Motor neuron (in vitro differentiated cells): Measurements from ENCODE around the gene BTBD18. TPM values are rescaled to one million over a fixed set of nuclear protein-coding genes. Genes with fewer than 3 reads are reported as not detected.
A peak's percentile ranks its signal among the peaks of the same experiment; 100 is the strongest.
"Not testable (repeated sequence)": the region's sequence is repeated elsewhere in the genome, so short reads cannot be mapped to it uniquely, and the experiment has no call there.

Experiments
- ATAC-seq, 8 experiments: fragments of 200-7000 bp; cut with Tn5 transposase; replicated peaks in 6 of 8; 2 replicates each; pipeline ENCODE4 v1.8.0; 2021; ENCODE audit warnings: mild to moderate bottlenecking in 8 of 8, moderate library complexity in 8 of 8
- H3K27ac ChIP-seq, 2 donors: fragments of 250-450 bp; sonication (Bioruptor Pico); 2 replicates each; pipeline ENCODE4 v1.9.0; 2021; ENCODE audit warnings: antibody characterized with exemption in 2 of 2, mild to moderate bottlenecking in 2 of 2, moderate library complexity in 1 of 2
- H3K4me1 ChIP-seq, 2 donors: fragments of 250-450 bp; sonication (Bioruptor Pico); replicated peaks in 1 of 2; 2 replicates each; pipeline ENCODE4 v1.6.1; 2021; ENCODE audit warnings: antibody characterized with exemption in 2 of 2, mild to moderate bottlenecking in 2 of 2, moderate library complexity in 1 of 2
- H3K4me3 ChIP-seq, 5 donors: fragments of 250-450 bp; sonication (Bioruptor Pico); 2 replicates each; pipeline ENCODE4 v1.9.0; 2021; ENCODE audit warnings: antibody characterized with exemption in 5 of 5, mild to moderate bottlenecking in 5 of 5, moderate library complexity in 4 of 5
- WGBS, 10 experiments: fragments of 450-650 bp; shearing (Covaris generic); methylation state at CpG; one replicate each; pipeline ENCODE4 v1.0.0; 2022; 5-methylcytosine and 5-hydroxymethylcytosine counted together
- in situ Hi-C, 9 experiments: fragments of 400-800 bp; cut with MboI; loops; one replicate each; pipeline ENCODE4 v1.15.0; 2021; ENCODE audit warnings: low sequenced_read_pairs in 9 of 9, low pct_unique_long_range_greater_than_20kb in 2 of 9; ENCODE audit not compliant: unreplicated experiment in 9 of 9
- total RNA-seq, 8 experiments: library from RNA; unstranded; fragments of 300-600 nt; gene quantifications; 2 replicates each; pipeline versions ENCODE4 v1.2.3 to v1.2.4, GENCODE V29; 2022

Gene BTBD18
- total RNA-seq, 8 experiments from 2014 or later, result 0.46 to 6.1 (median 1.1) TPM

DNA sequence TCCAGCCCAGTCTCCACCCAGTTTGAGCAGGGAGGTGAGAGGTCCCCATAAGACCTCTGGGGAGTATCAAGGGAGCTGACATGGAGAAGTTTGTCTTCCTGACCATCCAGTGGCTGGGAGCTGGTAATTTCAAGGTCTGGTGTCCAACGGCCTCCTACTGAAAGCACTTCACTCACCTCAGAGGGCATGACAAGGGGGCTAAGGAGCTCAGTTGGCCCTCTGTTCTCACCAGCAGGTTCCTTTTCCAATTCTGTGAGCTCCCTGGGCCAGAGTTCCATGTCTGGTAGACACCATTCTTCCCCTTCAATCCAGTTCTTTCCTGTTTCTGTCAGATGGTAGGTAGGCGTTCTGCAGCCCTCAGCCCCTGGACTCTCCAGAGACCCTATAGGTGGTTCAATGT, 7.3 kb downstream of the BTBD18 start:
- peaks cover 10 to 12% of the 10 kb centered on the region in 2 donors for H3K4me1 ChIP-seq
- H3K4me3 ChIP-seq, result no peak overlapping the region
- in situ Hi-C loops, result no loop called here
- ATAC-seq, result no peak
- no peak overlapping the region for H3K27ac ChIP-seq
- WGBS, 10 experiments, result 80 to 100% (median 86%) methylated on average over 1 to 2 of the region's 2 CpGs; no CpG with 5 or more reads in 5 of the 10 experiments

DNA sequence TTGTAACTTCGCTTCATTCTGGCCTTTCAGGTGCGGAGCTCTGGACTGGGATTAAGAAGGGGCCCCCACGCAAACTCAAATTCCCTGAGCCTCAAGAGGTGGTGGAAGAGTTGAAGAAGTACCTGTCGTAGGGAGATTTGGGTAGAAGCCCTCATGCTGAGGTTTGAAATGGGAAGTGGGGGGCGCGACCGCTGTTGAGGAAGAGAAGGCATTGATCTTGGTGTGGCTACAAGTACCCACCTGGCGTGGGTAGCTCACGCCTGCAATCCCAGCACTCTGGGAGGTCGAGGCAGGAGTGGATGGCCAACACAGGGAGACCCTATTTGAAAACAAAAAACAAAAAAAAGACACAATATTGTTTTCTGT, 9.5 kb downstream of the BTBD18 start:
- 0 to 13% (median 0%) methylated on average over 2 to 4 of the region's 10 CpGs; no CpG with 5 or more reads in 2 of the 10 experiments for WGBS, 10 experiments
- H3K27ac ChIP-seq, result peak overlapping the region; percentile 84 to 93
- ATAC-seq, result no peak
- H3K4me1 ChIP-seq, result peaks cover 10 to 12% of the 10 kb centered on the region in 2 donors
- in situ Hi-C loops, result no loop called here
- H3K4me3 ChIP-seq, result peak overlapping the region; percentile 60 to 86 (median 64)

DNA sequence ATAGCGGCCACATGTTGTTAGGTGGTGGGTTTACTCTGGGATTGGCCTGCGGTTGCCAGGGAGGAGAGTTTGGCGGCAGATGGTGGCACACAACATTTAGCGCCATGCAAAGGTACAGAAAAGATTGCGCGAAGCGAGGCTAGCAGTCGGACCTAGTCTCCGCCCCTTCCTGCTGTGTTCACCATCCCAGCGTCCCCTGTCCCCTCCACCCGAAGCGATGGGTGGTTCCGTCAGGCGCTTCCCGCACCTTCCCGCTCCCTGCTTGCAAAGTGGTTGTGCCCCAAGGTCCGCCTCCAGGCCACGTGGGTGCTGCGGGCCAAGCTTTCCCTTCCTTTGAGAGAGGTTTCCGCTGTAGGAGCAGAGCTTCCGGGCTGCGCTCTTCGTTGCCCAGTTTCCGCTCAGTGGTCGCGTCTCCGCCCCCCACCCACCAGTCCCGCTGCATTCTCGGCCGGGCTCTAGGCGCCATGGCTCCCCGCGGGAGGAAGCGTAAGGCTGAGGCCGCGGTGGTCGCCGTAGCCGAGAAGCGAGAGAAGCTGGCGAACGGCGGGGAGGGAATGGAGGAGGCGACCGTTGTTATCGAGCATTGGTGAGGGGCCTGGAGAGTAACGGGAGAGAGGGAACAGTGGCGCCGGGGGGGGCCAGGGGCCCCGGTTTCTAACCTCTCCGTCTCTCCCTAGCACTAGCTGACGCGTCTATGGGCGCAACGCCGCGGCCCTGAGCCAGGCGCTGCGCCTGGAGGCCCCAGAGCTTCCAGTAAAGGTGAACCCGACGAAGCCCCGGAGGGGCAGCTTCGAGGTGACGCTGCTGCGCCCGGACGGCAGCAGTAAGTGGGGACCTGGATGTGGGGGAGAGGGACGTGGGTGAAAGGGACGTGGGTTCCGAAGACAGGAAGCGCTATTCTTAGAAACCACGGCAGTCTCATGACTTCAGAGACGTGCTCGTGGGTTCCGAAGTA, 10.2 kb downstream of the BTBD18 start, which contains the start of gene SELENOH:
Gene SELENOH (plus strand): TSS at position 360 of the 955 bp plus-strand sequence. CDS start 105 bp downstream, at position 465.
- peak within 1 kb of the TSS; percentile 60 to 86 (median 64) for H3K4me3 ChIP-seq
- 0 to 10% (median 0%) methylated on average over 1 to 6 of the region's 75 CpGs; no CpG with 5 or more reads in 4 of the 10 experiments for WGBS, 10 experiments
- peaks cover 10 to 12% of the 10 kb centered on the region in 2 donors for H3K4me1 ChIP-seq
- in situ Hi-C loops, result no loop called here
- peak; percentile 90 to 98 (median 96) for ATAC-seq
- H3K27ac ChIP-seq, result peak within 1 kb of the TSS; percentile 84 to 93

DNA sequence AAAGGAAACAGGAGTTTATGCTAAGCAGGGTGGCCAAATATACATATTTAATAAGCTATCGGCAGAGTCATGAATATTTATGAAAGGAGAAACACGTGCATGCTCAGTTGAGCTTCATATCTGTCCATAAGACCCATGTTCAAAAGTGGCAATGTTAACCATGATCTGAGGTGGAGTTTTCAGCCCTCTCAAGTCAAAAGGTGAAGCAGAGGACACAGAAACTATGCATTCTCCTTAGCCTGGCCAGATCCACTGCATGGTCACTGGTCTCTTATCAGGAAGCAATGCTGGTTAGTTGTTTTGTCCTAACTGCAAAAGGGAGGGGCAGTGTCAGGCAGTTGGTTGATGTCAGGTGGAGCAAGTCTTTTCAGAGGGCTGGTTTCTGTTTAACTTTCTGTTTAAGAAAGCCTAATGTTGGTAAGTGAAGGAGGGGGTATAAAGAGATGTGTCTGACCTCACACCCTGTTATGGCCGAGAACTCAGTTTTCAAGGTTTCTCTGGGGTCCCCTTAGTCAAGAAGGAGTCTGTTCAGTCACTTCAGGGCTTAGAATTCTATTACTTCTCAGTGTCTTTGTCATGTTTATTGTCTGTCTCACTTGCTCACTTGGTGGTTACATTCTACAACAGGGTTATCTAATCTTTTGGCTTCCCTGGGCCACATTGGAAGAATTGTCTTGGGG, 15.9 kb downstream of the BTBD18 start:
- 0 to 100% (median 59%) methylated on average over 1 to 3 of the region's 3 CpGs; no CpG with 5 or more reads in 3 of the 10 experiments for WGBS, 10 experiments
- in situ Hi-C loops, result no loop called here
- ATAC-seq, result peak in 3 of 8 experiments; percentile 62 to 95 (median 74)
- no peak overlapping the region for H3K4me3 ChIP-seq
- peaks cover 4 to 5% of the 10 kb centered on the region in 2 donors for H3K4me1 ChIP-seq
- no peak overlapping the region for H3K27ac ChIP-seq

DNA sequence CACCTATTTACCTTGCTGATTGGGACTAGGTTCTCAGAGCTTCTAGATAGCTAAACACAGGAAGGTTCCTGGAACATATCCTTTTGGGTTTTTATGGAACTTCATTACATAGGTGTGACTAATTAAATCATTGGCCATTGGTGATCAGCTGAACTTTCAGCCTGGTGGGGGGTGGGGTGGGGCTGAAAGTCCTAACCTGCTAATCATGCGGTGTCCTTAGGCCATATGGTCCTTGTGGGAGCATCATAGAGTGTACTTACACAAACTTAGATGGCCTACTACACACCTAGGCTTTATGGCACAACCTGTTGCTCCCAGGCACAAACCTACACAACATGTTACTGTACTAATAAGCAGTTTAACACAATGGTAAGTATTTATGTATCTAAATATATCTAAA, 19.0 kb downstream of the BTBD18 start:
- no peak overlapping the region for H3K4me3 ChIP-seq
- H3K4me1 ChIP-seq, result no peaks in the 10 kb centered on the region
- ATAC-seq, result no peak
- WGBS, 10 experiments, result 71 to 100% (median 83%) methylated on average over 1 of the region's 1 CpG; no CpG with 5 or more reads in 5 of the 10 experiments
- in situ Hi-C loops, result no loop called here
- H3K27ac ChIP-seq, result no peak overlapping the region

DNA sequence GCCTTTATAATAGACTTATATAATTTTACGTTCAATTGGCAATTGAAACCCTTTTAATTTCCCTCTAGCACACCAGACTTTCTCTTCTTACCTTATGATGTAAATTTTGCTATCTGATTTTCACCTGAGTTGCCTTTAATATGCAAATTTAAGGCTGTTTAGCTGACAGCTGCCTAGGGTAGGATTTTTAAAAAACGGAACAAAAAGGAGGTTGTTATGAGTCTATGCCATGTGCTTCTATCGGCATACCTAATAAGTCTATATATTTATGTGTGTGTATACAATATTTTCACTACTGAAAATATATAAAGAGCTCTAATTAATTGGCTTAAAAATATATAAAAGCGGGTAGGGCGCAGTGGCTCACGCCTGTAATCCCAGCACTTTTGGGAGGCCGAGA, 22.1 kb downstream of the BTBD18 start:
- in situ Hi-C loops, result no loop called here
- Histone ChIP-seq H3K4me1 (no peaks in the 10 kb centered on the region), H3K4me3 (no peak overlapping the region), H3K27ac (no peak overlapping the region)
- no peak for ATAC-seq
- WGBS, 10 experiments, result 57 to 100% (median 91%) methylated on average over 1 to 7 of the region's 7 CpGs

DNA sequence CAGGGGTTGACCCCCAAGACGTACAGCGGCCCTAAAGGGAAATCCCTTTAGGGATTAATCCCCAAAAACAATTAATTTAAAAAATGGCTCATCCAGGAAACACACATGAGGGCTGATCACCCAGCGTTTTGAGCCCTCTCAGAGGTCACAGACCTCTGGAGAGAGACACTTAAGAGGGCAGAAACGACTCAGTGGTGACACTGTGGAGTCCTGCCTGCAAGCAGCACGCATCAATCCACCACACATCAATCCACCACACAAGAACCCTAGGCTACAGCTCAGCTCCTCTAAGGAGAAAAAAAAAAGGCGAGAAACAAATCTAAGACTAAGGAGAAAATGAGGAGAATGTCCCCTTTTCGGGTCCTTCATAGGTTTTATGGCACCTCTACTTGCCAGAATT, 22.8 kb downstream of the BTBD18 start:
- in situ Hi-C loops, result no loop called here
- H3K4me3 ChIP-seq, result no peak overlapping the region
- no peak for ATAC-seq
- 40 to 84% (median 67%) methylated on average over 1 to 7 of the region's 7 CpGs; no CpG with 5 or more reads in 2 of the 10 experiments for WGBS, 10 experiments
- H3K4me1 ChIP-seq, result no peaks in the 10 kb centered on the region
- H3K27ac ChIP-seq, result no peak overlapping the region

DNA sequence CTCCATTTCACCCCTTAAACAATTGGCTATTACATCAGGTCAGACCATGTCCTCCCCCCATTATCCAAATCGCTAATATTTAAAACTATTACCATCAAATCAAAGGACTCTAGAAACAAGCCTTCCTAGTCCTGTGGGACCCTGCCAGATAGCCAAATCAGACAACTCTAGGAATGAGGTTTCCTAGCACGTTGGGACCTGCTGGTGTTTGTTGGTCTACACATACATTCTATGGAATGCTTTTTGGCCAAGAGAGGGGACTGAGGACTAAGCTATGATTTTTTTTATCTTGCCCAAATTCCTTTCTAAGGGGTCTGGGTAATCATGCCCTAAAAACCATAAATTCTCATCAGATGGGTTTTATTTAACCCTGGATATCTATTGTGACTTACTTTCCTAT, 24.4 kb downstream of the BTBD18 start:
- in situ Hi-C loops, result no loop called here
- Histone ChIP-seq H3K4me1 (no peaks in the 10 kb centered on the region), H3K4me3 (no peak overlapping the region), H3K27ac (no peak overlapping the region)
- no peak for ATAC-seq
- WGBS, 10 experiments, result 80 to 100% (median 87%) methylated on average over 1 to 2 of the region's 2 CpGs; no CpG with 5 or more reads in 1 of the 10 experiments

DNA sequence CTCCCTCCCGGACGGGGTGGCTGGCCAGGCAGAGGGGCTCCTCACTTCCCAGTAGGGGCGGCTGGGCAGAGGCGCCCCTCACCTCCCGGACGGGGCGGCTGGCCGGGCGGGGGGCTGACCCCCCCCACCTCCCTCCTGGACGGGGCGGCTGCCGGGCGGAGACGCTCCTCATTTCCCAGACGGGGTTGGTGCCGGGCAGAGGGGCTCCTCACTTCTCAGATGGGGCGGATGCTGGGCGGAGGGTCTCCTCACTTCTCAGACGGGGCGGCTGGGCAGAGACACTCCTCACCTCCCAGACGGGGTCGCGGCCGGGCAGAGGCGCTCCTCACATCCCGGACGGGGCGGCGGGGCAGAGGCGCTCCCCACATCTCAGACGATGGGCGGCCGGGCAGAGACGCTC, 34.9 kb downstream of the BTBD18 start:
- no CpG with 5 or more reads among the region's 34 CpGs for WGBS, 10 experiments
- not testable (repeated sequence) for ATAC-seq

DNA sequence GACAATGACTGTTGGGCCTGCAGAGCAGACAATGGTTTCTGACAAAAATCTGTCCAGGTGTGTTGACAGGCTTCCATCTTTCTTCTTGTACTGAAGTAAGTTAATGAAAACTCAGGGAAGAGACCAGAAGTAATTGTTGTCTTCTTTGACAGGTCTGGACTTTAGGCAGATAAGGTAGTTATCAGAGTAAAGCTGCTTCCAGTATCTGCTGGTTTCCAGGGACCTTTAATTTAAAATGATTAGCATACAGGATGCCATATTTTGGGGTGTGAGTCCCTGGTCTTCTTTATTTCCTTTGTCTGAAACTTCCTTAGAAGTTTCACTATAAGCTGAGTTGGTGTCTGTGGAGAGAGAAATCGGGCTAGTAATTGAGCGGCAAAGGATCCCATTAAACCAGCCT, 37.8 kb downstream of the BTBD18 start:
- peak overlapping the region; percentile 91 to 98 (median 95) for H3K4me3 ChIP-seq
- in situ Hi-C loops, result no loop called here
- H3K4me1 ChIP-seq, result peaks cover 13 to 20% of the 10 kb centered on the region in 2 donors
- no peak overlapping the region for H3K27ac ChIP-seq
- no peak for ATAC-seq
- WGBS, 10 experiments, result 68 to 100% (median 95%) methylated on average over 1 to 2 of the region's 2 CpGs; no CpG with 5 or more reads in 4 of the 10 experiments

More for the DNA sequence above, 34.9 kb downstream of the BTBD18 start:
- H3K27ac ChIP-seq, H3K4me3 ChIP-seq, in situ Hi-C loops: not testable (repeated sequence)
- H3K4me1 ChIP-seq, result peaks cover 7 to 13% of the 10 kb centered on the region in 2 donors

DNA sequence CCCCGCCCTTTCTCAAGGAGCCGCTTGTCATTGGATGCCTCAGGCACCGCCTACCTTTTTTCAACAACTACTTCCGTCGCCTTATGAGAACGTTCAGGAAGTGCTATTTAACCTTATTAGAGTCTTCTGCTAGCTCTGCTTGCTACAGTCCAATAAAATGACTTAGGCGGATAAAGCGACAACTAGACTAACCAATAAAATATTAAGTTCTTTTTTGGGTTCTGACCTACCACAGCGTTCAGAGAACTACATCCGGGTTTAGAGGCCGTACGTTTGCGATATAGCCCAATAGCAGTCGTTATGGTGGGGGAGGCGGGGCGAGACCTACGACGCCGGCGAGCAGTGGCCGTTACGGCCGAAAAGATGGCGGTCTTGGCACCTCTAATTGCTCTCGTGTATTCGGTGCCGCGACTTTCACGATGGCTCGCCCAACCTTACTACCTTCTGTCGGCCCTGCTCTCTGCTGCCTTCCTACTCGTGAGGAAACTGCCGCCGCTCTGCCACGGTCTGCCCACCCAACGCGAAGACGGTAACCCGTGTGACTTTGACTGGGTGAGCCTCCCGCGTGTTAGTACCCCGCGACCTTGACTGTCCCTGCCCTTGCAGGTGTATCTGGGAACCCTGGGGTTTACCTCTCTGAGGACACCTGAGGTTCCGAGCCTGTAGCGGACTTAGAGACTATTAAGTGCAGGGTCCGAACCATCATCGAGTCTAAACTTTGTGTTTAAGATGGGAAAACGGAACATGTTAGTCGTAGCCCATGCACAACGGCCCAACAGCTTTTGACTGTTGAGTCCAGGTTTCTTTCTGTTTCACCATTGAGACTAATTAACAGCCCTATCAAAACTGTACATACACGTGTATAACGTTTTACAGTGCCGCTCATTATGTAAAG, 39.1 kb downstream of the BTBD18 start, which contains the start of gene TMX2:
Gene TMX2 (plus strand): TSS at position 338 of the 895 bp plus-strand sequence. CDS start 26 bp downstream, at position 364.
- Histone ChIP-seq H3K27ac (peak within 1 kb of the TSS; percentile 97 to 98), H3K4me3 (peak within 1 kb of the TSS; percentile 91 to 99 (median 96)), H3K4me1 (peaks cover 13 to 20% of the 10 kb centered on the region in 2 donors)
- WGBS, 10 experiments, result 0 to 8% (median 1%) methylated on average over 2 to 50 of the region's 53 CpGs
- in situ Hi-C loops, result no loop called here
- peak; percentile 87 to 94 (median 92) for ATAC-seq
